CD4-positive, alpha-beta T cell (primary cell): ENCODE results near the gene EMCN. TPM values are rescaled to one million over a fixed set of nuclear protein-coding genes. Genes with fewer than 3 reads are reported as not detected.

Experiments
- ATAC-seq: fragments of 200-7000 bp; cut with Tn5 transposase; one replicate; pipeline ENCODE4 v1.10.0; 2022; ENCODE audit warnings: mild to moderate bottlenecking; ENCODE audit not compliant: poor library complexity
- CTCF ChIA-PET: fragments of 350-600 bp; sonication (Branson Sonifier 250); formaldehyde crosslinking; loops from one replicate; lab custom pipeline; 2021; ENCODE audit warnings: antibody characterized with exemption, inconsistent platforms; lab: Charles Lee
- POLR2A ChIA-PET: fragments of 350-600 bp; sonication (Branson Sonifier 250); formaldehyde crosslinking; loops from one replicate; lab custom pipeline; 2021; ENCODE audit warnings: antibody characterized with exemption, inconsistent platforms; lab: Charles Lee
- DNase-seq, 14 experiments: peaks; one replicate each; pipeline ENCODE4 v3.0.0-alpha.2; 2013 to 2020; ENCODE audit warnings: mixed read lengths in 2 of 14
- H3K27ac ChIP-seq, 2 donors: one replicate each; pipeline versions ENCODE4 v1.5.1 to v1.7.0; 2013; ENCODE audit warnings: low read length in 2 of 2, low read depth in 1 of 2, mild to moderate bottlenecking in 1 of 2
- H3K27me3 ChIP-seq, 2 experiments: 1 replicate in 1 of 2; 2 replicates in 1 of 2; pipeline versions ENCODE4 v1.6.1 to v1.7.0; 2013; ENCODE audit warnings: low read length in 2 of 2, control low read depth in 1 of 2, mild to moderate bottlenecking in 1 of 2, moderate library complexity in 1 of 2; ENCODE audit not compliant: insufficient read depth in 2 of 2, control insufficient read depth in 1 of 2
- H3K36me3 ChIP-seq: one replicate; pipeline ENCODE4 v1.6.1; 2013; ENCODE audit warnings: low read length, control low read depth; ENCODE audit not compliant: insufficient read depth
- H3K4me1 ChIP-seq: one replicate; pipeline ENCODE4 v1.6.1; 2013; ENCODE audit warnings: low read length, control low read depth; ENCODE audit not compliant: insufficient read depth
- H3K4me3 ChIP-seq: one replicate; pipeline ENCODE4 v1.5.1; 2013; ENCODE audit warnings: mild to moderate bottlenecking, low read length, moderate library complexity
- H3K9me3 ChIP-seq, 2 experiments: 1 replicate in 1 of 2; 2 replicates in 1 of 2; pipeline versions ENCODE4 v1.6.1 to v1.7.0; 2013; ENCODE audit warnings: low read length in 2 of 2, mild to moderate bottlenecking in 2 of 2, control low read depth in 1 of 2, moderate library complexity in 1 of 2; ENCODE audit not compliant: control insufficient read depth in 1 of 2, insufficient read depth in 1 of 2
- H3K27ac Mint-ChIP-seq: one replicate; pipeline ENCODE4 v1.8.0; 2020; ENCODE audit warnings: mixed read lengths
- H3K27me3 Mint-ChIP-seq: one replicate; pipeline ENCODE4 v1.8.0; 2021; ENCODE audit warnings: mixed read lengths
- H3K36me3 Mint-ChIP-seq: one replicate; pipeline ENCODE4 v1.8.0; 2021; ENCODE audit warnings: low read depth, mixed read lengths
- H3K4me1 Mint-ChIP-seq: one replicate; pipeline ENCODE4 v1.8.0; 2021; ENCODE audit warnings: low read depth, mixed read lengths
- H3K4me3 Mint-ChIP-seq: one replicate; pipeline ENCODE4 v1.8.0; 2020; ENCODE audit warnings: mild to moderate bottlenecking, mixed read lengths
- H3K9me3 Mint-ChIP-seq: one replicate; pipeline ENCODE4 v1.8.0; 2020; ENCODE audit warnings: mixed read lengths
- CTCF ChIP-seq: fragments of 200-600 bp; IDR thresholded peaks from one replicate; pipeline ENCODE4 v1.8.0; 2022; ENCODE audit warnings: antibody characterized with exemption, mild to moderate bottlenecking
- intact Hi-C, 2 experiments: fragments of 100-400 bp; cut with DNase I in 1 of 2; cut with micrococcal nuclease in 1 of 2; formaldehyde crosslinking; loops; one replicate each; pipeline versions ENCODE4 v1.15.1 to v1.9.0; 2023 to 2025; cut with DNase I, micrococcal nuclease
- polyA plus RNA-seq, 2 donors: library from polyadenylated mRNA; unstranded; fragments of 120-200 nt; gene quantifications; one replicate each; pipeline ENCODE4 v1.2.1, GENCODE V29; 2013
- total RNA-seq, 174 experiments: library from RNA in 2 of 174; stranded (reverse) in 2 of 174; gene quantifications; one replicate each; pipeline ENCODE4 v1.2.3 and lab custom pipeline; 2021 to 2026

Gene EMCN, protein sequence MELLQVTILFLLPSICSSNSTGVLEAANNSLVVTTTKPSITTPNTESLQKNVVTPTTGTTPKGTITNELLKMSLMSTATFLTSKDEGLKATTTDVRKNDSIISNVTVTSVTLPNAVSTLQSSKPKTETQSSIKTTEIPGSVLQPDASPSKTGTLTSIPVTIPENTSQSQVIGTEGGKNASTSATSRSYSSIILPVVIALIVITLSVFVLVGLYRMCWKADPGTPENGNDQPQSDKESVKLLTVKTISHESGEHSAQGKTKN
- not detected for total RNA-seq
- polyA plus RNA-seq (2013, experiment 1 of 2): not detected
- polyA plus RNA-seq (2013, experiment 2 of 2): 0.48 TPM
- 0 to 0.24 (median 0) reads per million in 172 experiments for total RNA-seq (lab: John Stamatoyannopoulos, UW)

- ATAC-seq (no peak), DNase-seq (no peak)
- Histone ChIP-seq H3K9me3 (no peaks in the 10 kb centered on the region), H3K36me3 (no peaks in the 10 kb centered on the region), H3K4me3 (no peak within 1 kb of the TSS), H3K4me1 (no peaks in the 10 kb centered on the region), H3K27me3 (no peaks in the 10 kb centered on the region), H3K27ac (no peak within 1 kb of the TSS)
- no peaks in the 10 kb centered on the region for H3K36me3 Mint-ChIP-seq
- no peak within 1 kb of the TSS for H3K4me3 Mint-ChIP-seq
- H3K27ac Mint-ChIP-seq: no peak within 1 kb of the TSS
- no peaks in the 10 kb centered on the region for H3K4me1 Mint-ChIP-seq
- TF ChIP-seq CTCF: no peak
- ChIA-PET CTCF (no interaction called here), POLR2A (no interaction called here)
- peaks cover 20% of the 10 kb centered on the region for H3K27me3 Mint-ChIP-seq
- intact Hi-C loops: no loop called here
- H3K9me3 Mint-ChIP-seq: no peaks in the 10 kb centered on the region
Measured at GRCh38 chr4:100517864-100518341, at the start of gene EMCN. Gene EMCN (minus strand): TSS chr4:100518022. CDS start chr4:100517914, 108 bp downstream.

DNA sequence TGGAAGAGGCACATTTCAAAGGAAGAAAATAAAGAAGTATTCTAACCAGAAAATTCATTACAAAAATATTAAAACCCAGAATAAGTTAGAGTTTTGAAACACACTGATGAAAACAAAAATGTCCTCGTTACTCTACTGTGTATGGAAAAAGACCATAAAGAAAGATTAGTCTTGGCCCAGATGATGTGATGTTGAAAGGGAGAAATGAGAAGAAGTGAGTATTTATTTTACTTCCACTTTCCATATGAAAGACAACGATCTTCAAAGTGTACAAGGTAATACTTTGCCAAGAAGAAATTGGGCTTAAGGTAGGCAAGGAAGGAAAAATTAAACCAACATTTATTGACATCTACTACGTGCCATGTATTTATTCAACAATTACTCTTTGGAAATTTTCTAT, 48.6 kb upstream of the EMCN start:
- Histone ChIP-seq H3K4me1 (no peaks in the 10 kb centered on the region), H3K27me3 (no peaks in the 10 kb centered on the region), H3K9me3 (no peaks in the 10 kb centered on the region), H3K4me3 (peak overlapping the region; percentile 0), H3K27ac (no peak overlapping the region), H3K36me3 (no peaks in the 10 kb centered on the region)
- ChIA-PET CTCF (no interaction called here), POLR2A (no interaction called here)
- Mint-ChIP-seq H3K4me1 (peaks cover 20% of the 10 kb centered on the region), H3K27me3 (no peaks in the 10 kb centered on the region), H3K9me3 (no peaks in the 10 kb centered on the region), H3K36me3 (no peaks in the 10 kb centered on the region), H3K4me3 (peak overlapping the region; percentile 0), H3K27ac (no peak overlapping the region)
- ATAC-seq (no peak), DNase-seq (peak in 1 of 14 experiments; percentile 13)
- TF ChIP-seq CTCF: no peak
- intact Hi-C loops: no loop called here

DNA sequence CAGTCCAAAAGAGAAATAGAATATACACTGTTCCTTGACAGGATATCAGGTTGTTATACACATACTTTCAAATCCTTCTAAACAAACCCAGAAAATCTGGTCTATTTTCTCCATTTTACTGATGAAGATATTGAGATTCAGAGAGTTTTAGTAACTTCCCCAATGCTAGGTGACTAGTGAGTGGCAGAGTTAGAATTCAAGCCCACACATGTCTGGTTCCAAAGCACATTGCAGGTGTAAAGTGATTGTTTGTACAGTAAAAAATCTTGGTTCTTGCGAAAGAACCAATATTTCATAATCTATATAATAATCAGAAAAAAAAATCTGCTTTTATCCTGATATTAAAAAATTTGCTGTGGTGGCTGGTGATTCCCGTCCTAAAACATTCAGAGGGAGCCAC, 39.5 kb upstream of the EMCN start:
- no peak for TF ChIP-seq CTCF
- no peaks in the 10 kb centered on the region for H3K36me3 ChIP-seq
- H3K9me3 ChIP-seq: no peaks in the 10 kb centered on the region
- H3K4me1 ChIP-seq: no peaks in the 10 kb centered on the region
- ATAC-seq (no peak), DNase-seq (no peak)
- no peaks in the 10 kb centered on the region for H3K4me1 Mint-ChIP-seq
- POLR2A ChIA-PET: no interaction called here
- intact Hi-C loops: no loop called here
- H3K4me3 Mint-ChIP-seq: no peak overlapping the region
- H3K27me3 Mint-ChIP-seq: peaks cover 9% of the 10 kb centered on the region
- H3K4me3 ChIP-seq: no peak overlapping the region
- no peak overlapping the region for H3K27ac Mint-ChIP-seq
- CTCF ChIA-PET: no interaction called here
- H3K36me3 Mint-ChIP-seq: no peaks in the 10 kb centered on the region
- no peak overlapping the region for H3K27ac ChIP-seq
- H3K9me3 Mint-ChIP-seq: no peaks in the 10 kb centered on the region
- H3K27me3 ChIP-seq: no peaks in the 10 kb centered on the region
